C4-2B (cell line): ENCODE data around the gene IGFALS.

Experiments
- H3K27ac ChIP-seq: fragments of 450-650 bp; 2 replicates; pipeline ENCODE4 v1.5.1; 2017
- CTCF ChIP-seq: fragments of 450-650 bp; conservative IDR thresholded peaks from 2 replicates; pipeline ENCODE4 v1.5.1; 2017; ENCODE audit warnings: mild to moderate bottlenecking
- ZFX ChIP-seq: fragments of 450-650 bp; IDR thresholded peaks from 2 replicates; pipeline ENCODE4 v1.6.1; 2017

The IGFALS gene

DNA sequence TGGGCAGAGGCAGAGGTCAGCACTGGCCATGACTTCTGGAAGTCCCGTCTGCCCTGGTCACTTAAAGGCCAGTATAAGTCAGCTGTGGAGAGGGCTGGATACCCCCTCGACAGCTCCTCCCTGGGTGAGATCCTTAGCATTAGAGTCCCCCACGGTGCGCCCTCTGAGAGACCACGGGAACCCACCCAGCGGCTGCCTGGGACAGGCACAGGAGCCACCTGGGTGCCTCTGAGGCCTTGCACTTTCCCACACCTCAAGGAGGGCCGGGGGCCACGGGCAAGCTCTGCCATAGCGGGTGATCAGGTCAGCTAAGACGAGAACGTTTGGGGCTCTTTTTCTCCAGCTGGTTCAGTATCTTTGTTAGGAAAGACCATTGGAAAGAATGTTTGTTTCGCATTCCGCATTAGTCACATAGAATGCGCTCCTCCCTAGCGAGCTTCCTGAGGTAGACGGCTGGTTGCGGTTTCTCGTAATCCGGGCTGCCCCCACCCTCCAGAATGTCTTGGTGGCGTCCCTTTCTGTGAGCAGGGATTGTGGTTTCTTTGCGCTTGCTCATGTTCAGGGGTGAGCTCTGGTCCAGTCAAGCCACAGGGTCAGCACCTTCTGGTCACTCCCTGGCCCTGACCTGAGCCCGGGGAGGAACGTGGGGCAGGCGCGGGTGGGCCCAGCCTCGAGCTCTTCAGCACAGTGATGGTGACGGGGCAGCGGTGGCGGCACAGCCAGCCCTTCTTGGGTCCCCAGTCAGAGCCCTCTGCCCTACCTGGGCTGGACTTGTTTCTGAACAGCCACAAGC lies 47.4 kb downstream of the IGFALS start:
- TF ChIP-seq CTCF (no peak), ZFX (no peak)
- no peak overlapping the region for H3K27ac ChIP-seq

DNA sequence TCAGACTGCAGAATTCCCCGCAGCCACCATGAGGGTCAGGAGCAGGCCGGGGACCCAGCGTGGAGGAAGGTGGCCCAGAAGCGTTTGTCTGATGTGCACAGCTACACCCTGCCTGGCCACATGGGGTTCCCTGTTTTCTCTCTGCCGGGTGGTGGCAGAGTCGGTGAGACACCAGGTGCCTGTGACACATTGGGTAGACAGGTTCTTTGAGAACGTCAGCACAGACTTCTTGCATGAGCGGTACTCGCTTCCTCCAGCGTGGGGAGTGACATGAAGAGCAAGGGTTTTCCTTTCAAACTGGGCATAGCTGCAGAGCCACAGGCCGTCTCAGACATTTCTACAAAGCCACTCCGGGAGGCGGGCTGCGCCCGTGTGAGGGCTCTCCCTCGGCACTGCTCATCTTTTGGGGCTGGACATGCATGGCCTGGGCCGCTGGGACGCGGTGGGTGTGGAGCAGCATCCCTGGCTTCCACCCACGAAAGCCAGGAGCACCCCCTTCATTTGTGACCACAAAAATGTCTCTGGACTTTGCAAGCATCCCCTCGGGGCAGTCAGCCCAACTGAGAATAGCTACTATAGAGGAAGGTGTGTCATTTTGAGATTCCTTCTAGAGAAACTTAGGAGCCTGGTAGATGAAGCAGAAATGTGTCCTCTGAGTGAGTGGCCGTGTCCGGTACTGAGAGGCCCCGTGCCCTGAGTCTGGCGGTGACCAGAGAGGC lies 48.2 kb downstream of the IGFALS start:
- no peak overlapping the region for H3K27ac ChIP-seq
- TF ChIP-seq CTCF: no peak
- TF ChIP-seq ZFX: no peak

GRCh38 chr16:1744338-1744840 lies 49.1 kb downstream of the IGFALS start:
- H3K27ac ChIP-seq: no peak overlapping the region
- TF ChIP-seq ZFX: no peak
- no peak for TF ChIP-seq CTCF

- H3K27ac ChIP-seq: no peak overlapping the region
- no peak for TF ChIP-seq CTCF
- no peak for TF ChIP-seq ZFX
Measured at GRCh38 chr16:1743376-1744337, 49.8 kb downstream of the IGFALS start.

GRCh38 chr16:1741553-1742165 lies 51.8 kb downstream of the IGFALS start:
- TF ChIP-seq ZFX (no peak), CTCF (no peak)
- no peak overlapping the region for H3K27ac ChIP-seq

DNA sequence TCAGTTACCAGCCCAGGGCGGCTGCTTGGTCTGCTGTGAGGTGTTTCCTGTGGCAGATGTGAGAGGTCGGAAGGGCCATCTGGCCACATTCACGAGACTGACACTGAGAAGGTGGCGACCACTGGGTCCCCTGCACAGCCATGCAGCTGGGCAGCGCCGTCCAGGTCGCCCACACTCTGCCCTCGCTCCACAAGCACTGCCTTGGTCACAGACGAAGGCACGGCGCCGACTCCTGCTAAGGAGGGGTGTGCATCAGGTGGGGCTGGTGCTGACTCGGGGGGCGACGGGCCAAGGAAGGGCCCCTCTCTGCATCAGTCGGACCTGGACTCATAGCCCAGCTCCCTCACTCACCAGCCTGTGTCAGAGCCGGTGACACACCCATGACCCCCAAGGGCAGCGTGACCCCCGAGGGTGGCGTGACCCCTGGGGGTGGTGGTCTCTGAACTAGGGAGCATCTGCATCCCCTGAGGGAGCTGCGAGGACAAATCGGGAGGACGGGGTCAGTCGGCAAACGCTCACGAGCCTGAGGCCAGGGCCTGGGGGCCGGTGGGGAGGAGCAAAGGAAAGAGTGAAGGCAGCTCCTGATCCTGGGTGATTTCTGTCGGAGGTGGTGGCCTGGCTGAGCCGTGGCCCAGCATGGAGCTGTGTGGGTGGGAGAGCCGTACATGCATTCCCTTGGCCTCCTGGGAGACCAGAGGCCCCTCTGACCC lies 52.6 kb downstream of the IGFALS start:
- TF ChIP-seq ZFX (no peak), CTCF (no peak)
- no peak overlapping the region for H3K27ac ChIP-seq
